Stimulated activated CD4-positive, alpha-beta T cell treated with anti-CD3 and anti-CD28 coated beads, Interleukin-4, amount 100 ng/mL, for 4 hours (primary cell): ENCODE measurements around the gene CCR6.
"Not testable (repeated sequence)": the region's sequence is repeated elsewhere in the genome, so short reads cannot be mapped to it uniquely, and the experiment has no call there.

Source experiments
- DNase-seq, 2 experiments: peaks; one replicate each; pipeline ENCODE4 v3.0.0-alpha.2; 2020

The CCR6 gene

DNA sequence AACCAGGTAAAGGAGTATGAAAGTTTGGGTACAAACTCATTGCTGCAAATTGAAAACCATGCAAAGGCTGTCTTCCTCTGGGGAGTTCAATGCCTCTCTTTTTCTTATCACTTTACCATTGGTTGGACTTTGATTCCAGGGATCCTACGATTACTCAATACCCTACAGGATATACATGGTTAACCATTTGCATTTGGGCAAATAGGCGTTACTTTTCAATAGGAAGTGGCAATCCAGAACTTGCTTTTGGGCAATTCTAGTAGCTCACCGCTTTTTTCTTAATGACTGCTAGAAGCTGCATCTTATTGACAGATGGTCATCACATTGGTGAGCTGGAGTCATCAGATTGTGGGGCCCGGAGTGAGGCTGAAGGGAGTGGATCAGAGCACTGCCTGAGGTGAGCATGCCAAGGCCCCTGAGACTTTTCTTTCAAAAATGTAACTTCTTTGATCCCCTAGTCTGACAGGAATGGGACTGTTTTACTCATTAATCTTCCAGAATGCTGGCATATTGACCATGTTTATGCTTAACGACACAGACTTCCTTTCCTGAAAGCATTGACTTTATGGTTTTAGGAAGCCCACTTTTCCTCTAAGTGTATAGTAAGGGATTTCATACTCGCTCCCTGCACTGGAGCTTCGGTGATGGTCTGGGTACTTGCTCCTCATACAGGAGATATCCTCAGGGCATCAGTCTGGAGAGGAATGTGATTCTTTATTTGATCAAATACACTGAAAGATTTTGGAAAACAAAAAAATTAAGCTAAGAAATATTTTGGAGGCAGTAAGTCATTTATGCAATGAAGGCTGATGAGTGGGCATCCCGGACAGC lies at the start of gene CCR6:
Gene CCR6 (plus strand): TSS at position 270 of the 831 bp plus-strand sequence. CDS start 13,039 bp downstream, outside the sequence.
- no peak for DNase-seq

DNA sequence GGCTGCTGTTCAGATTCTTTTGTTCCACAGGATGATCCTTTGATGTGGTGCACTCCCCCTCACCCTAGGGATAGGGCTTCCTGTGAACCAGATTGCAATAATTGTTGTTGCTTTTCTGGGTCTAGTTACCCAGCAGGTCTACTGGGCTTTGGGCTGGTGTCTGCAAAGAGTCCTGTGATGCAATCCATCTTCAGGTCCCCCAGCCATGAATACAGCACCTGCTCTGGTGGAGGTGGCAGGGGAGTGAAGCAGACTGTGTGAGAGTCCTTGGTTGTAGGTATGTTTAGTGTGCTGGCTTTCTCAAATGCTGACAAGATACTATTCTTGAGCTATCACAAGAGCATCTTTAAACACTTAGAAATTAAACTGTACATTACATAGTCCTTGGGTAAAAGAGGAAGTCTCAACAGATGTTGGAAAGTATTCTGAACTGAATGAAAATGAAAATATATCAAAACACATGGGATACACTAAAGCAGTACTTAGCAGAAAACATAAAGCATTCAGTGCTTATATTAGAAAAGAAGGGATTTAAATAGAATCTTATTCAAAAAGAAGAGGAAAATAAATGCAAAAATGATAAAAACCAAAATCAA lies 49.1 kb upstream of the CCR6 start:
- no peak for DNase-seq

DNA sequence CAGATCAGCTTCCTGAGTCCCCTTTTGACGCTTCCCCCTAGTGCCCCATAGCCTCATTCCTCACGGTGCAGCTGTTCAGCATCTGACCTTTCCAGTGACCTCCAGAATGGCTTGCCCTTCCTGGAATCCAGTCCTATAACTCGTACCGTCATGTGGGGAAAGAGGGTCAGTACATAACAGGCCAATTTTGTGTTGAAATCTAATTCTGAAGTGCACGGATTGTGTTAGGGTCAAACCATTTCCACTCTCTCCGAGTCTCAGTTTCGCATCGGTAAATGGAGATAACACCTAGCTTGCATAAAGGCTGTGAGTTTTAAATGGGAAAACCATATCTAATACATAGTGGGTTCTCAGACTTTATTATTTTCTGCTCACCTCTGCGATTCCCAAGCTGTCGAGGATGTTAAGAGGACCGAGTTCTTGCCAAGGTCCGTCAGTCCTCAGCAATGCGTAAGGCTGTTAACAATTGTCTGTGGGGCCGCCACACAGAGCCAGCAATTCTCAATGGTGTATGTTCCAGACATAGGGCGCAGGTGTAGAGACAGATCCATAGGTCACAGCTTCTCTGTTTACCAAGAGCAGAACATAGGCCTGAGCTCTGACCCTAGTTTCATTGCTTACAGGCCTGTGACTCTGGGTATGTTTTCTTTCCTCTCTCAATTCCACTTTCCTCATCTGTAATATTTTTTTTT lies 45.5 kb upstream of the CCR6 start:
- no peak for DNase-seq

DNA sequence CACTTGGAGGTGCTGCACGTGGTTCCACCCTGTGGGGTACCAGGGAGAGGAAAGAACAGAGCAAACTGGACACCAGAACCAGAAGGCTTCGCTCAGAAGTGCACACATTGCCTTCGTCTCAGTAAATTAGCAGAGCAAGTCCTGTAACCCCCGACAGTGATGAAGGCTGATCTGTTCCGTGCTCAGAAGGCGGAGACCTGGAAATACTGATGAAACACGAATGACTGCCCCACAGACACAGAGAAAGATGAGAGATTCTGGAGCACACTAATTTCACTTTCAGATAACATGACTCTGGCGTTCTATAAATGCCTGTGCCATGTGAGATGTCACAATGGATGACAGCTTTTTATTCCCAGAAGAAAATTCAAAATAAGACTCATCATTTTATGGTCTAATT lies 44.2 kb upstream of the CCR6 start:
- DNase-seq, result no peak

DNA sequence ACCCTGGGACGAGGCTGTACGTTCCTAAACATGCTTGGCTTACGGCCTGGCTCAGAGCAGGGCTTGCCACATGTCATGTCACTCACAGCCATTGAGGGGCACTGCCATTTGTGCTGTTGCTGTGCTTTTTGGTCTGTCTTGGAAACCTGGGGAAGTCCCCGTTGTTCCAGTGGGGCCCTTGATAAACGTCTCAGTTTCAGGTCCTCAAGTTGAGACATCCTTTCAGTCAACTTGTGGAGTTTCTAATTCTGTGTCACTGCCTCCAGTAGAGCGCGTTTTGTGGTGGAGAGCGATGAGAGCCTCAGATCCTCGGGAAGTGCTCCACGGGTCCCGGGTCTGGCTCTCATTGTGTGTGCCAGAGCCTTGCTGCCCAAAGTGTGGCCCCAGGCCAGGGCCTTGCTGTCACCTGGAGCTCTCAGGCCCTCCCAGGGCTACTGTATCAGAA lies 43.0 kb upstream of the CCR6 start:
- DNase-seq, result peak; percentile 40 to 57

DNA sequence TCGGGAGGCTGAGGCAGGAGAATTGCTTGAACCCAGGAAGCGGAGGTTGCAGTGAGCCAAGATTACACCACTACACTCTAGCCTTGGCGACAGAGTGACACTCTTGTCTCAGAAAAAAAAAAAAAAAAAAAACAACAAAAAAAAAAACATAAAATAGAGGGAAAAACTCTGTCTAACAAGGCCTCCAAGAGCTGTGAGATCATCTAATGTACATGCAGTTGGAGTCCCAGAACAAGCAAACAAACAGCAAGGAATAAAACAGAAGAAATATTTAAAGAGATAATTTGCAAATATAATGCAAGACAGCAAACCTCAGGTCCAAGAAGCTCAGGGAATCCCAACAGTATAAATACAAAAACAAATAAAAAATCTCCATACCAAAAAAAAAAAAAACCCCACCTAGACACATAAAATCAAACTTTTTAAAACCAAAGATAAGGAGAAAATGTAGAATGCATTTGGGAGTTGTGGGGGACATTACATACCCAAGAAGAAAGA lies 35.0 kb upstream of the CCR6 start:
- no peak for DNase-seq

DNA sequence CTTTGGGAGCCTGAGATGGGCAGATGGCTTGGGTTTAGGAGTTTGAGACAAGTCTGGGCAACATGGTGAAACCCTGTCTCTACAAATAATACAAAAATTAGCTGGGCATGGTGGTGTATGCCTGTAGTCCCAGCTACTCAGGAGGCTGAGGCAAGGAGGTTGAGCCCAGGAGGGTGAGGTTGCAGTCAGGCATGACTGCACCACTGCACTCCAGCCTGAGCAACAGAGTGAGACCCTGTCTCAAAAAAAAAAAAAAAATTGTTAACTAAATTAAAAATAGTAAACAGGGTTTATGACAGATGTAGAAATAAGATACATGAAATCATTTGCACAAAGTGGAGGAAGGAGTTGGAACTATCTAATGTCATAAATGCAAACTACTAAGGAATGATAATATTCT lies 34.2 kb upstream of the CCR6 start:
- not testable (repeated sequence) for DNase-seq

DNA sequence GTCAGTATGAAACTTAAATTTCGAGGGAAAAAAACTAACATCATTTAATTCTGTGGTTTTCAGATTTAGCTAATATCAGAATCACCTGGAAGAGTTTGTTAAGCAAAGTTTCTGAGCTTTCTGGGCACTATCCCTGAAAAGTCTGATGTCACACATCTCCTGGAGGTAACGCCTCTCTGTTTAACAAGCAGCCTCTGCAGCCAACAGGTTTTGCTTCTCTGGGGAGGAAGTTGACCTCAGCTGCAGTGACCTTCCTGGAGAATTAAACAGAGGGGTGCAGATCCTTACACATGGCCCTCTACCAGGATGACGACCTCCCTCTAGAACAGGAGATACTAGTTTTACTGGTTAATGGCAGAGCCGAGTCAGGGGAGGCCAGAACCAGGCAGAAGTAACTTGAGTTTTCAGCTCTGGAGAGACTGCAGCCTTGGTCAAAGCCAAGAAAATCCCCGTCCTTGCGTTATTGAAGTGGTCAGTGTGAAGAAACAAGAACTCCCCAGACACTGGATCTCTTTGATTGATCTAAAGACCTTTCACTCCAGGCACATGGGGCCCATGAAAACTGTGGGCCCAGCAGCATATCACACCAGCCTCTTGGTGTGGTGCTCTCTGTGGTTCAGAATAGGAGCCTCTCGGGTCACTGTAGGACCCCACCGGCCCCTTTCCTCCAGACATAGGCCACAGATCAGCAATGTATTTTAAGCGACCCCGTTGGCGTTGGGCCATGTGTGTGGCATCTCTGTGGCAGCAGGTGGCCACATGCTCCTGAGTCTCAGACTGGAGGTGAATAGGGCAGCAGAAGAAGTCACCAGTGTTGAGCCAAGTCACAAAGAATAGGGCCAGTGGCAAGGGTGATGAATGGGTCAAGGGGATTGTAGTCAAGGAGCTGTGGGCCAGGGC lies 33.4 kb upstream of the CCR6 start:
- DNase-seq, result no peak

DNA sequence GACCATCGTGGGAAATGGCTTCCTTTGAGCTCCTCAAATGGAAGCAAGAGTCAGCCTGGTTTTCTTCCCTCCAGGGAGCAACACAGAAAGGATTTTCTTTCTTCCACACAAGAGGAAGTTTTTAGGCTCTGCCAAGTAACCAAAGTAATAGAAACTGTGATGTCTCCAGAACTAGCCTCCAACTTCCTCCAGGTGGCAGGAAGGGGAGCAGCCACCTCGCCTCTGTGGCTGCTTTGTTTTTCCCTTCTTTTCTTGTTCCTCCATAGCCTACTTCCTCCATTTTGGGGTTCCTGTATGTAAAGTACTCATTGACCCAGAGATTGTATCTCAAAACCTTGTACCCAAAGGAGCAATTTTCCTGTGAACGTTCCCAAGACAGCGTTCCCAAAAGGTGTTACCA lies 32.7 kb upstream of the CCR6 start:
- no peak for DNase-seq

DNA sequence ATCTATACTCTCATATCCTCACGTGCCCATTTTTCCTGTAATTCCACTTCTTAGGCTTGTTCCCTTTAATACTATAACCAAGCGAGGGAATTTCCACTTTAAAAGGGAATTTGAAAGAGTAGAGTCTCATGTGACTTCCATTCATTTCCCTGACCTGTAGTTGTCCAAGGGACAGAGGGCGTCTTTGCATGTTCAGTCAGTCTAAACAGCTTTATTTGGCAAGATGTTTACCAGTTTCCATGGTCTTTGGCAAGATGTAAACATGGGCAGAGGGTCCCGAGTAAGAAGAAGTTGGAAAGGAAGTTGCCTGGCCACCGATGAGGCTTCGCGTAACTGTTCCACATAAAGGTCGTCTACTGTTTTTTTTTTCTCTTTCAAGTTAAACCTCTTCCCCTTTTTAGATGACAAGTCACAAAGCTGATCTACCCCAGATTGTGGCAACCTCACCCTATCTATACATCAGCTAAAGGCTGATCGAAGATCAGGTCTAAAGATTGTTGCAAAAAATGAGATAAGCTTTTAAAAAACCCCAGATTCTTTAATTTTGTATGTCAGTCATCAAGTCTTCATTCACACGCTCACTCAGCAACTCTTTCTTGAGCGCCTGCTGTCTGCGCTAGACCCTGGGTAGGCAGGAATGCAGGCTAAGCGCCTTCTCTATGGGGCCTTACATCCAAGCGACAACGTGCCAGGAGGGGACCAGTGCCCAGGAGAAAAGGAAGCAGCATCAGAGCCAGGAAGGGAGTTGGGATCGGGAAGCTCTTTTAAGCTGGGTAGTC lies 31.7 kb upstream of the CCR6 start:
- no peak for DNase-seq

DNA sequence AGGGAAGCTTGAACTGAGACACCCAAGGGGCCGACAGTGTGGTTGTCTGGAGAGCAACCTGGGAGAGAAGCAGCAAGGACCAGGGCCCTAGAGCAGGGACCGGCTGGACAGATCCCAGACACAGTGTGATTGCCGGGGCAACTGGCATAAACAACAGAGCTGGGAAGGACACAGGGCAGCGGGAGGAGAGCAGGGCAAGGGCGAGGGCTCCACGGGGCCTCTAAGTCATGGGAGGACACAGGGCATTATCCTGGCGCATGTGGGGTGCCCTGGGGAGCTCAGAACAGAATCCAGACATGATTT lies 31.1 kb upstream of the CCR6 start:
- no peak for DNase-seq

DNA sequence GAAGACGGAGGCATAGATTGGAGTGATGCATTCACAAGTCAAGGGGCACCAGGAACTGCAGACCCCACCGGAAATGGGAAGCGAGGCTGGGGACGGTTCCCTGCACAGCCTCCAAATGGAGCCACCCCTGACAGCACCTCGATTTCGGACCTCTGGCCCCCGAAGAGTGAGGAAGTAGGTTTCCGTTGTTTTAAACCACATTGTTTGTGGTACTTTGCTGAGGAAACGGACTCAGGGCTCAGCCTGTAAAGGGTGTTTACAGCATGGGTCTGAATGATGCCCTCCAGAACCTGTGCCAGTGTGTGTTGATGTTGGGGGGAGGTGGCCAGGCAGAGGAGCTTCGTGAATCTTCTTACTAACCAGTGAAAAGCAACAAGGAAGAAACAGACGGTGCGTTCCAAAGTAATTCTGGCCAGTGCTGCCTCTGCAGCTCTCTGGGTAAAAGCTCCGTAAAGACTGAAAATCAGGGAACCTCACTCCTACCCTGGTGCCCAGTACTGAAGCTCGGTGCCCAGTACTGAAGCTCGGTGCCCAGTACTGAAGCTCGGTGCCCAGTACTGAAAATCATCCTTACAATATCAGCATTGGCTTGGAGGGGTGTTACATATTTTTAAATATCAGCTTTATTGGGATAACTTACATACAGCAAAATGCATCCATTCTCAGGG lies 30.1 kb upstream of the CCR6 start:
- DNase-seq, result no peak

DNA sequence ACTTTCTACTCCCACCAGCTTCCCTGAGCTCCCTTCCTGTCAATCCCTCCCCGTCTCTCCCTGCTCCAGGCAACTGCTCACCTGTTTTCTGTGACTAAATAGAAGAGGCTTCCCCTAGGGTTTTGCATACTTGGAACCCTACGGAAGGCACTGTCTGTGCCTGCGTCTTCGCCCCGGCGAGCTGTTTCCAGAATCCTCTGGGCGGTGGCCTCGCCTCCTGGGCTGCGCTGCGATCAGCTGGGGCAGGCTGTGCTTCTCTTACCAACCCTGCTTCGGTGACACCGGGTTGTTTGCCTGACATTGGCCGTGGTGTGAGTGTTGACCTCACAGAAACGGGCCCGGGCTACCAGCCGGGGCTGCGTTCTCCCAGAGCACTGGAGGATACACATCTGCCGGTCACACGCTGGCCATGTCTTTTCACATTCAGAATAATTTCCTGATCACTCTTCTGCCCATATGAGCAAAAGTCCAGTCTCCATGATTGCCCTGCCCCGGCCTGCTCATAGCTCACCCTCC lies 29.4 kb upstream of the CCR6 start:
- no peak for DNase-seq

DNA sequence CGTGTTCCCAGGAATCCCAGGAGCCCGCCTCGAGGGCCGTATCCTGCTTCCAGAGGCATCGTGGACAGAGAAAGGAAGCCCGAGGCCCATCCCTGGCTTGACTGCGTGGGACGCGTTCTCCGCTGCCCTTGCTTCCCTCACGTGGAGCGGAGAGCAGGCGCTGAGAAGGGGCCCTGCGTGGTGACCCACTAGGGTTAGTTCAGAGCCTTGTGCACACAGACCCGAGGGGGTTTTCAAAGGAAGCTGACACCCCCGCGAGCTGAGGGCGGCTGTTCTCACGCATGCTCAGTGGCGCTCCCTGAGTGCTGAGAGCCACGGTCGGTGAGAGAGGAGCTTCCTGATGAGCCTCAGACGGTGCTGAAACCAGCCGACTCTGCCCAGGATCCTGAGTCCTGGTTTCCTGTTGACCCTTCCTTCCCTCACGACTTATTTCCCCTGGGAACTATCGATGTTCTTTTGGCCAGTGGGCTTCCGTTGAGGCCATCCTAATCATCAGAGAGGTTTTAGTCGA lies 28.9 kb upstream of the CCR6 start:
- DNase-seq, result peak; percentile 62 to 82

DNA sequence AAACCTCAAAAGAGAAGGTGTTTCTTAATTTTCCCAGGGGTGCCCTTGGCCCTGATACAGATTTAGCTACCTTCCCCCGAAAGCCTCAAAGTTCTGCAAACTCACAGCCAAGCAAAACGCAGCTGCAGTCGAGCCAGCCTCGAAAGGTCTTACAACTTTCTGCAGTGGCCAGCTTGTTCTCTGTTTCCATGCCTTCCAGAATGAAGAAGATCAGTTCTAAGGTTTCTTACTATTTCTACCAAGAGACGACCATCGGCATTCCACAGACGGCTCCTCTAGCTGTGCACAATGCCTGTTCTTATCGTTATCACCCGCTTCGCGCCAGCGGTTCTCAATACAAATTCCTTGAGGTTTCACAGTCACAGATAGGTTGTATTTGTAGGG lies 28.5 kb upstream of the CCR6 start:
- no peak for DNase-seq

DNA sequence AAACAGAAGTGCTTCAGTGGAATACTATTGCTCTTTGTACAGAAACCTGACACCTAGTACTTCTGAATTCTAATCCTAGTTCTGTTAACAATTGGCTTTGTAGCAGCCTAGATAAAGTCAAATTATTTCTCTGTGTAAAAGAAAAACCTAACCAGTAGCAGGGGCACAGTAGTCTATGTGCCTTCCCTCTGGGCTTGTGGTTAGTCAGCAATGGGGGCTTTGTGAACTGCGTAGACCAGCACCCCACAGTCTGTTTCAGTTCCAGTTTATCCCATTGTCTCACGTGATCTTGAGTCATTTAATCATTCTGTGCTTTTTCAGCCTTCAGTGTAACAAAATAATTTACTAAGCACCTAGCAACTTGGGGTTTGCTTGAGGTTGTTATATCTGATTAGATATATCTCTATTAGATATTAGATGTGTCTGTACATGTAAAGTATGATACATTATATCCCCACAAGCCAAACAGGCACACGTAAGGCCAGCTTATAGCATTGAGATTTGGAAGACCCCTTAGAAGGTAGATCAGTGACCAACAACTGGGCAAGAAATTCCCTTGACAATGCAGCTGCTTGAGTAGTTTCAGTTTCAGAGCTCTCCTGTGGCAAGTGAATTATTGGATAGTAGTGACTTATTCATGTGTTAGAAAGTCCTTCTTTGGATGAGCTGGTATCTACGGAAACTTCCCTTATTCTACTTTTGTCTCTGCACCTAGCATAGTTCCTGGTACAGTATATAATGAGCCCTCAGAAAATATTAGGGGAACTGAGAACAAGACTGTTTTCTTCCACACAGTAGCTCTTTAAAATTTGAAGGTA lies 27.9 kb upstream of the CCR6 start:
- no peak for DNase-seq

DNA sequence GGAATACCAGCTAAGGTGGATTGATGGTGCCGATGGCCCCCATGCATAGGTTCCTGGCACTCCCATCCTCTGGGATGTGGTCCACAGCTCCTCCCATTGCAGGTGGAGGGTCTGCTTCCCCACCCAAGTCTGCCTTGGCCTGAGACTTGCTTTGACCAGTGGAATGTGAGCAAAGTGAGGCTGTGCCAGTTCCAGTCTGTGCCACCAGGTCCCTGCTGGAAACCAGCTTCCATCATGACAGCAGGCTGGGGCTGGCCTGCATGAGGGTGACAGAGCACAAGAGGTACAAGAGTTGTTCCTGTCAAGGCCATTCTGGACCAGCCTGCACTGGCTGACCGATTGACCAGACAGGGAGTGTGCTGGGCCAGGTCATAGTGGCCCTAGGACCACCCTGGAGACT lies 27.0 kb upstream of the CCR6 start:
- DNase-seq, result no peak

DNA sequence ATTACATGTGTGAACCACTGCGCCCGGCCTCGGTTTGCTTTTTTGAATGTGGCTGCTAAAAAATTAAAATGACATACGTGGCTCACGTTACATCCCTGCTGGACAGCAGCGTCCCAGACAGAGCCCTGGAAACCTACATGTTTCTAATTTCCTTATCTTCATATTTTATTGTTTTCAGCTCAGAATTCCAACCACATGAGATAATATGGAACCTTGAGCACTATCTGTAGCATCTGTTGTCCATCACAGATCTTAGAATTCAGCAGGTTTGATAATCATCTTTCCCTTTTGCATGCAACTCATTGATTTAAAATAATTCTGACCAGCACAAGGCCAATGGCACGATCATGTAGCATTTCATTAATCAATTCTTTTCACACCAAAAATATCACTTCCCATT lies 25.9 kb upstream of the CCR6 start:
- no peak for DNase-seq

DNA sequence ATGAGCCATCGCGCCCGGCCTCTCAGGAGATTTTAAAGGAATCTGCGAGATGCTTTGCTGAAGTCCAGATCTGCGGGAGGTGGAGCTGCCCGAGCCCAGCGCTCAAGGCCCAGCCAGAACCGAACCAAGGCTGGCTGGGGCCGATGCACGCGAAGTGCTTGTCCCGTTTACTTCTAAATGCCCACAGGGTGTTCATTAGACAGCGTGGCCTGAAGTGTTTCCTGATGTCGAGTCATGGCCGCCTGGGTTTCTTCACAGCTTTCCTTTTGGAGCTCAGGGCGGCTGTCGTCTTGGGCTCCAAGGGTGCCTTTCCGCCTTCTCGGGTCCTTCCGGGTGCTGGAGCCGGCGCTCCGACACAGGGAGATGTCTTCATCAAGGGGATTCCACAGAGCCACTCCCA lies 25.1 kb upstream of the CCR6 start:
- no peak for DNase-seq

DNA sequence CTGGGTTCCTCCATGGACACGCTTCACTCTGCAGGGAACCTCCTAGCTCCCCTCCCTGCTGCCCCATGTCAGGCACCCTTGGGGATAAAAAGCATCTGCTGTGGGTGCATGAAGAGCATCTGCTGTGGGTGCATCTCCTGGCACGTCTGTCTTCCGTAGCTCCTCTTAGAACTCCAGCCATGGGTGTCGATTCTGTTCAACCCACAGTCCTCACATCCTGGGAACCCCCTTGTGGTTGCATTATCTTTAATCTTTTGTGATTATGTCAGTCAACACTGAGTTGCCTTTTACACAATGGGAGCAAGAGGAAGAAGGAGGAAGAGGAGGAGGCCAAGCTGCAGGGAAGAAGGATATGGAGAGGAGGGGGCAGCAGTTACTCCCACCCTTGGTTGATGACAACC lies 24.1 kb upstream of the CCR6 start:
- no peak for DNase-seq
